ENCODE results near the gene FAAP100. TPM values are rescaled to one million over a fixed set of nuclear protein-coding genes. Genes with fewer than 3 reads are reported as not detected.

Gene FAAP100
- total RNA-seq, 1 donor from 2014 or later: 41.4 TPM

- Histone ChIP-seq H3K36me3 (ENCODE audit: control insufficient read depth, insufficient read depth, low read length) (peaks cover 4% of the 10 kb centered on the region), H3K4me3 (ENCODE audit: low read depth, low read length) (no peak overlapping the region), H3K27me3 (ENCODE audit: control insufficient read depth, insufficient read depth, low read length) (no peaks in the 10 kb centered on the region)
- no peak for DNase-seq (ENCODE audit: low read depth)
- no peak for TF ChIP-seq CTCF (IDR thresholded peaks at IDR 0.05; ENCODE audit: insufficient read depth, low read length, poor library complexity, severe bottlenecking)
Observed at GRCh38 chr17:81567191-81567590, 15.0 kb upstream of the FAAP100 start.

- peaks cover 4% of the 10 kb centered on the region for H3K36me3 ChIP-seq (ENCODE audit: control insufficient read depth, insufficient read depth, low read length)
- no peak overlapping the region for H3K4me3 ChIP-seq (ENCODE audit: low read depth, low read length)
- H3K27me3 ChIP-seq (ENCODE audit: control insufficient read depth, insufficient read depth, low read length): no peaks in the 10 kb centered on the region
- peak; percentile 85 for DNase-seq (ENCODE audit: low read depth)
- no peak for TF ChIP-seq CTCF (IDR thresholded peaks at IDR 0.05; ENCODE audit: insufficient read depth, low read length, poor library complexity, severe bottlenecking)
Observed at GRCh38 chr17:81566461-81567126, 14.4 kb upstream of the FAAP100 start.

- DNase-seq (ENCODE audit: low read depth): no peak
- Histone ChIP-seq H3K27me3 (ENCODE audit: control insufficient read depth, insufficient read depth, low read length) (no peaks in the 10 kb centered on the region), H3K4me3 (ENCODE audit: low read depth, low read length) (no peak overlapping the region), H3K36me3 (ENCODE audit: control insufficient read depth, insufficient read depth, low read length) (peaks cover 2% of the 10 kb centered on the region)
- TF ChIP-seq CTCF (IDR thresholded peaks at IDR 0.05; ENCODE audit: insufficient read depth, low read length, poor library complexity, severe bottlenecking): no peak
Observed at GRCh38 chr17:81565231-81565630, 13.1 kb upstream of the FAAP100 start.

- no peak for TF ChIP-seq CTCF (IDR thresholded peaks at IDR 0.05; ENCODE audit: insufficient read depth, low read length, poor library complexity, severe bottlenecking)
- H3K36me3 ChIP-seq (ENCODE audit: control insufficient read depth, insufficient read depth, low read length): peaks cover 2% of the 10 kb centered on the region
- no peaks in the 10 kb centered on the region for H3K27me3 ChIP-seq (ENCODE audit: control insufficient read depth, insufficient read depth, low read length)
- H3K4me3 ChIP-seq (ENCODE audit: low read depth, low read length): no peak overlapping the region
- DNase-seq (ENCODE audit: low read depth): no peak
Observed at GRCh38 chr17:81564778-81565177, 12.6 kb upstream of the FAAP100 start.

DNA sequence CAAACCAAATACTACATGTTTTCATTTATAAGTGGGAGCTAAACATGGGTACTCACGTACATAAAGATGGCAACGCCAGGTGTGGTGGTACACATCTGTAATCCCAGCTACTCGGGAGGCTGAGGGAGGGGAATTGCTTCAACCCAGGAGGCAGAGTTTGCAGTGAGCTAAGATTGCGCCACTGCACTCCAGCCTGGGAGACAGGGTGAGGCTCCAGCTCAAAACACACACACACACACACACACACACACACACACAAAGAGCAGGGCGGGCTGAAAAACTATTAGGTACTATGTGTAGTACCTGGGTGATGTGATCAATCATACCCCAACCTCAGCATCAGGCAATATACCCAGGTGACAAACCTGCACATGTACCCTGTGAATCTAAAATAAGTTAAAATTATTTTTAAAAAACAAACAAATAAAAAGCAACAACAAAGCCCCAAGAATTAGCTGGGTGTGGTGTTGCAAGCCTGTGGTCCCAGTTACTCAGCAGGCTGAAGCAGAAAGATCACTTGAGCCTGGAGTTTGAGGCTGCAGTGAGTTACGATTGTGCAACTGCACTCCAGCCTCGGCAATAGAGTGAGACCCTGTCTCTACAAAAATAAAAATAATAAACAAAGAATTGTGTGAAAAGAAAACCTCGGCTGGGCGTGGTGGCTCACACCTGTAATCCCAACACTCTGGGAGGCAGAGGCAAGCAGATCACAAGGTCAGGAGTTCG, 11.9 kb upstream of the FAAP100 start:
- Histone ChIP-seq H3K27me3 (ENCODE audit: control insufficient read depth, insufficient read depth, low read length) (no peaks in the 10 kb centered on the region), H3K4me3 (ENCODE audit: low read depth, low read length) (no peak overlapping the region), H3K36me3 (ENCODE audit: control insufficient read depth, insufficient read depth, low read length) (peaks cover 2% of the 10 kb centered on the region)
- DNase-seq (ENCODE audit: low read depth): no peak
- no peak for TF ChIP-seq CTCF (IDR thresholded peaks at IDR 0.05; ENCODE audit: insufficient read depth, low read length, poor library complexity, severe bottlenecking)

All from kidney epithelial cell (primary cell).